IMR-90 (cell line): Measurements from ENCODE around the gene MAGI2. TPM values are rescaled to one million over a fixed set of nuclear protein-coding genes. Genes with fewer than 3 reads are reported as not detected.

Experiments
- ATAC-seq: fragments of 200-7000 bp; cut with Tn5 transposase; 2 replicates; pipeline ENCODE4 v1.9.1; 2020; ENCODE audit warnings: low read depth, mild to moderate bottlenecking, moderate library complexity
- BruUV-seq: library from RNA; stranded (reverse); fragments of 400-500 nt; replicated peaks from 2 replicates; lab custom pipeline; 2021; lab: Mats Ljungman, UMichigan
- CTCF ChIA-PET: fragments of 300-600 bp; formaldehyde crosslinking; extraction: SDS; loops from one replicate; lab custom pipeline; 2021; ENCODE audit warnings: antibody characterized with exemption; lab: Yijun Ruan, JAX
- POLR2A ChIA-PET: fragments of 300-600 bp; sonication (Branson Sonifier 250); formaldehyde crosslinking; loops from one replicate; lab custom pipeline; 2022; ENCODE audit warnings: antibody characterized with exemption; ENCODE audit not compliant: unreplicated experiment; lab: Charles Lee
- DNase-seq: peaks from one replicate; pipeline ENCODE4 v3.0.0; 2013
- H2AFZ ChIP-seq: replicated peaks from 2 replicates; pipeline ENCODE3; 2013; ENCODE audit warnings: low read length, mild to moderate bottlenecking; ENCODE audit not compliant: poor library complexity
- H2AK5ac ChIP-seq: 2 replicates; pipeline ENCODE4 v1.6.1; 2013; ENCODE audit warnings: low read depth, low read length, inconsistent platforms
- H2AK9ac ChIP-seq: replicated peaks from 2 replicates; pipeline ENCODE3; 2013; ENCODE audit warnings: mild to moderate bottlenecking, low read depth, low read length, moderate library complexity; ENCODE audit not compliant: poor library complexity
- H2BK120ac ChIP-seq: 2 replicates; pipeline ENCODE4 v1.6.1; 2013; ENCODE audit warnings: low read depth, low read length, inconsistent platforms
- H2BK15ac ChIP-seq: 3 replicates; pipeline ENCODE4 v1.6.1; 2013; ENCODE audit warnings: low read depth, low read length, inconsistent platforms
- H2BK20ac ChIP-seq: 2 replicates; pipeline ENCODE4 v1.6.1; 2013; ENCODE audit warnings: low read depth, mild to moderate bottlenecking, inconsistent platforms, low read length, moderate library complexity
- H2BK5ac ChIP-seq: 2 replicates; pipeline ENCODE4 v1.6.1; 2013; ENCODE audit warnings: mild to moderate bottlenecking, low read depth, low read length, inconsistent platforms; ENCODE audit not compliant: poor library complexity, severe bottlenecking
- H3K14ac ChIP-seq: replicated peaks from 2 replicates; pipeline ENCODE4 v1.6.1; 2013; ENCODE audit warnings: low read depth, low read length, inconsistent platforms
- H3K18ac ChIP-seq: 2 replicates; pipeline ENCODE4 v1.6.1; 2013; ENCODE audit warnings: low read depth, low read length, control low read depth
- H3K23ac ChIP-seq: 2 replicates; pipeline ENCODE4 v1.6.1; 2013; ENCODE audit warnings: low read depth, low read length, inconsistent platforms
- H3K27ac ChIP-seq: 2 replicates; pipeline ENCODE4 v1.5.1; 2013; ENCODE audit warnings: mild to moderate bottlenecking, control low read depth, low read length; ENCODE audit not compliant: insufficient read depth
- H3K27me3 ChIP-seq: 2 replicates; pipeline ENCODE4 v1.6.1; 2013; ENCODE audit warnings: low read length; ENCODE audit not compliant: control insufficient read depth, insufficient read depth
- H3K36me3 ChIP-seq: 2 replicates; pipeline ENCODE4 v1.6.1; 2013; ENCODE audit warnings: low read length, mixed read lengths; ENCODE audit not compliant: control insufficient read depth, insufficient read depth
- H3K4ac ChIP-seq: 2 replicates; pipeline ENCODE4 v1.6.1; 2013; ENCODE audit warnings: low read depth, low read length, inconsistent platforms
- H3K4me1 ChIP-seq: 2 replicates; pipeline ENCODE4 v1.6.1; 2013; ENCODE audit warnings: low read length, mixed read lengths; ENCODE audit not compliant: control insufficient read depth, insufficient read depth
- H3K4me2 ChIP-seq: 2 replicates; pipeline ENCODE4 v1.6.1; 2013; ENCODE audit warnings: low read depth, mild to moderate bottlenecking, control low read depth, low read length, moderate library complexity
- H3K4me3 ChIP-seq: 2 replicates; pipeline ENCODE4 v1.5.1; 2013; ENCODE audit warnings: low read depth, mild to moderate bottlenecking, control low read depth, low read length, moderate library complexity; ENCODE audit not compliant: insufficient read depth
- H3K56ac ChIP-seq: 2 replicates; pipeline ENCODE4 v1.6.1; 2013; ENCODE audit warnings: low read length, inconsistent platforms; ENCODE audit not compliant: insufficient read depth; ENCODE audit errors: extremely low read depth
- H3K79me1 ChIP-seq, 2 experiments: 2 replicates each; pipeline ENCODE4 v1.6.1; 2013; ENCODE audit warnings: low read length in 2 of 2, inconsistent platforms in 1 of 2, low read depth in 1 of 2
- H3K9ac ChIP-seq: 2 replicates; pipeline ENCODE4 v1.6.1; 2013; ENCODE audit warnings: low read depth, low read length, control low read depth
- H3K9me1 ChIP-seq: 2 replicates; pipeline ENCODE4 v1.6.1; 2013; ENCODE audit warnings: low read length, inconsistent platforms; ENCODE audit not compliant: insufficient read depth
- H3K9me3 ChIP-seq: 2 replicates; pipeline ENCODE4 v1.6.1; 2013; ENCODE audit warnings: low read length; ENCODE audit not compliant: control insufficient read depth, insufficient read depth
- H4K20me1 ChIP-seq: 2 replicates; pipeline ENCODE4 v1.6.1; 2013; ENCODE audit warnings: low read length, inconsistent platforms; ENCODE audit not compliant: insufficient read depth
- H4K5ac ChIP-seq: 2 replicates; pipeline ENCODE4 v1.6.1; 2013; ENCODE audit warnings: mild to moderate bottlenecking, low read depth, low read length, control low read depth
- H4K8ac ChIP-seq, 2 experiments: 2 replicates each; pipeline ENCODE4 v1.6.1; 2013; ENCODE audit warnings: low read depth in 2 of 2, low read length in 2 of 2, control low read depth in 1 of 2, inconsistent platforms in 1 of 2
- H4K91ac ChIP-seq: 2 replicates; pipeline ENCODE4 v1.6.1; 2013; ENCODE audit warnings: low read depth, low read length, inconsistent platforms; ENCODE audit not compliant: insufficient read depth
- BHLHE40 ChIP-seq: fragments of 150-350 bp; IDR thresholded peaks from 2 replicates; pipeline ENCODE4 v1.6.1; 2016; ENCODE audit warnings: mild to moderate bottlenecking, low read depth, low read length
- FOS ChIP-seq: fragments of 150-350 bp; IDR thresholded peaks from 2 replicates; pipeline ENCODE4 v1.6.1; 2016; ENCODE audit warnings: low read depth, low read length
- MAZ ChIP-seq: IDR thresholded peaks from 2 replicates; pipeline ENCODE4 v1.6.1; 2012; ENCODE audit warnings: low read depth, mild to moderate bottlenecking, low read length, improper control_type of control experiment, moderate library complexity, borderline replicate concordance
- POLR2A ChIP-seq: IDR thresholded peaks from 2 replicates; pipeline ENCODE4 v1.6.1; 2012; ENCODE audit warnings: mild to moderate bottlenecking, low read depth, low read length
- RAD21 ChIP-seq: IDR thresholded peaks from 2 replicates; pipeline ENCODE4 v1.6.1; 2012; ENCODE audit warnings: low read length, improper control_type of control experiment
- RCOR1 ChIP-seq: IDR thresholded peaks from 2 replicates; pipeline ENCODE4 v1.6.1; 2012; ENCODE audit warnings: mild to moderate bottlenecking, low read length, improper control_type of control experiment; ENCODE audit not compliant: insufficient replicate concordance
- SMC3 ChIP-seq: fragments of 150-350 bp; IDR thresholded peaks from 2 replicates; pipeline ENCODE4 v1.6.1; 2016; ENCODE audit warnings: low read depth, mild to moderate bottlenecking, antibody characterized with exemption, low read length, moderate library complexity
- USF2 ChIP-seq: fragments of 150-350 bp; IDR thresholded peaks from 2 replicates; pipeline ENCODE4 v1.6.1; 2017; ENCODE audit warnings: mild to moderate bottlenecking, antibody characterized with exemption, low read length, low read depth
- WGBS, 2 experiments: methylation state at CpG; one replicate each; pipeline versions ENCODE4 v1.1.5 to v1.1.7; 2013; ENCODE audit warnings: missing lambda C conversion rate in 2 of 2; ENCODE audit not compliant: insufficient read length in 1 of 2; ENCODE audit errors: extremely low coverage in 2 of 2; 5-methylcytosine and 5-hydroxymethylcytosine counted together
- dilution Hi-C: fragments of 300-500 bp; cut with HindIII; formaldehyde crosslinking; loops from one replicate; pipeline ENCODE4 v1.14.3; 2018; ENCODE audit warnings: low sequenced_read_pairs; ENCODE audit not compliant: unreplicated experiment
- in situ Hi-C: fragments of 300-500 bp; cut with MboI; formaldehyde crosslinking; loops from 3 replicates; pipeline ENCODE4 v1.14.3; 2019; ENCODE audit warnings: low sequenced_read_pairs, inconsistent platforms, mixed read lengths
- intact Hi-C: fragments of 100-400 bp; cut with micrococcal nuclease; formaldehyde crosslinking; loops from 2 replicates; pipeline ENCODE4 v1.10.0; 2022
- polyA plus RNA-seq, 3 experiments: library from polyadenylated mRNA; depleted of rRNA; stranded (reverse); fragments of >200 nt; gene quantifications; 2 replicates each; pipeline ENCODE4 v1.2.3, GENCODE V29; 2012; ENCODE audit warnings: low replicate concordance in 1 of 3
- total RNA-seq: library from RNA; depleted of rRNA; stranded (reverse); fragments of >200 nt; gene quantifications from 2 replicates; pipeline ENCODE4 v1.2.3, GENCODE V29; 2012

The MAGI2 gene
- total and polyA plus RNA-seq, 2 of the 4 experiments (the other 2 are of a cell fraction), result 2.5 to 17.9 TPM

DNA sequence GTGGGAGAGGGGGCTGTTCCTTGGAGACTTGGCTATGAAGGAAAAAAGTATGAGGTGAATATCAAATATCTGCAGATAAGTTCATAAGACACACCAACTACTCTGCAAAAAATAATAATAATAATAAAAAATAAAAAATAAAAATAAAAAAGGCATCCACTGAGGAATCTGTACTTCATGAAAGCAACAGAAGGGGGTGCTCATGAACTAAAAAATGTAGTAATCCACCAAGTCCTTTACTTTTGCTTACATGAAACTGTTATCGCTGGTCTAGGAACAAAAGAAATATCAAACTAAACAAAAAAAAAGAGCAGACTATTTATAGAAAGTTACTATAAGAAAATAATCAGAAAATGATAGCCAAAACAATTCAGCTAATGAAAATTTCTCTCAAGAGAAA, 1075.9 kb downstream of the MAGI2 start:
- Histone ChIP-seq H3K14ac (no peak overlapping the region), H4K8ac (no peak overlapping the region), H2AFZ (no peak overlapping the region), H3K79me1 (no peaks in the 10 kb centered on the region), H4K5ac (no peak overlapping the region), H3K4me2 (no peak overlapping the region), H3K9me1 (no peaks in the 10 kb centered on the region), H3K56ac (no peak overlapping the region), H3K36me3 (no peaks in the 10 kb centered on the region), H3K9ac (no peak overlapping the region), H4K91ac (no peak overlapping the region), H3K4me1 (no peaks in the 10 kb centered on the region), H4K20me1 (no peaks in the 10 kb centered on the region), H2AK9ac (no peak overlapping the region), H2BK15ac (no peak overlapping the region), H2BK5ac (no peak overlapping the region), H3K18ac (no peak overlapping the region), H3K27ac (no peak overlapping the region), H3K4ac (no peak overlapping the region), H2BK120ac (no peak overlapping the region), H2BK20ac (no peak overlapping the region), H2AK5ac (no peak overlapping the region), H3K4me3 (no peak overlapping the region), H3K9me3 (no peaks in the 10 kb centered on the region), H3K27me3 (no peaks in the 10 kb centered on the region), H3K23ac (no peak overlapping the region)
- ChIA-PET POLR2A (no interaction called here), CTCF (interaction anchor here (0.7 kb wide), 1 partner anchor 10 kb away, joined by 3 read pairs; no protein-coding TSS in a partner anchor)
- intact Hi-C loops, result no loop called here
- TF ChIP-seq RAD21 (no peak), FOS (no peak), BHLHE40 (no peak), SMC3 (no peak), RCOR1 (no peak), USF2 (no peak), MAZ (no peak), POLR2A (no peak)
- dilution Hi-C loops, result no loop called here
- WGBS, 2 experiments, result no CpG with 5 or more reads among the region's 1 CpG
- BruUV-seq, result no TSS peak
- DNase-seq (no peak), ATAC-seq (no peak)
- in situ Hi-C loops, result no loop called here
